ENCODE measurements around the gene TMEM236. TPM values are rescaled to one million over a fixed set of nuclear protein-coding genes. Genes with fewer than 3 reads are reported as not detected.

The TMEM236 gene
- polyA plus RNA-seq, 1 of the 3 experiments (the other 2 are of a cell fraction) = 0.02 TPM

DNA sequence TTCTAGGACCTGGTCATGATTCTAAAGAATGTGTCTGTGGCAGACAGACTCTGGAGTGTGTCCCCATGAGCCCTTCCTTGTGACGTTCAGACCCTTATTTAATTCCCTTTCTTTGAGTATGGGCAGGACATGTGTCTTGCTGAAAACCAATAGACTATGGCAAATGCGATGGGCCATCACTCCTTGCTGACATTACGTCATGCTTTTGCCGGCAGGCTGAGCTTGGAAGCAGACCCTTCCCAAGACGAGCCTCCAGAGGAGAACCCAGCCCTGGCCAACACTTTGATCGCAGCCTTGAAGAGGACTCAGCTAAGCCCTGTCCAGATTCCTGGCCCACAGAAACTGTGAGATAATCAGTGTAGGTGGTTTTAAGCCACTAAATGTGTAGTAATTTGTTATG lies 18.4 kb upstream of the TMEM236 start:
- H3K9ac ChIP-seq = no peak overlapping the region
- H3K9me2 ChIP-seq = no peaks in the 10 kb centered on the region
- ChIA-PET POLR2A (no interaction called here), CTCF (no interaction called here)
- H3K79me2 ChIP-seq (ENCODE audit: insufficient read depth) = no peaks in the 10 kb centered on the region
- H3K9me3 ChIP-seq = no peaks in the 10 kb centered on the region
- no peak overlapping the region for H3K27ac ChIP-seq (ENCODE audit: low read depth in 2 of 2, low read length in 1 of 2)
- H3K4me3 ChIP-seq (ENCODE audit: low read depth in 2 of 2, low read length in 1 of 2) = no peak overlapping the region
- H3K4me2 ChIP-seq = no peak overlapping the region
- H4K20me1 ChIP-seq (ENCODE audit: insufficient read depth) = no peaks in the 10 kb centered on the region
- no peaks in the 10 kb centered on the region for H3F3A ChIP-seq (replicated peaks; ENCODE audit: insufficient read depth)
- H3K27me3 ChIP-seq (ENCODE audit: insufficient read depth) = no peaks in the 10 kb centered on the region
- no peaks in the 10 kb centered on the region for H3K4me1 ChIP-seq (ENCODE audit: control insufficient read depth in 1 of 2, insufficient read depth in 2 of 2, low read depth in 1 of 2, low read length in 1 of 2)
- TF ChIP-seq, protein P1, sequence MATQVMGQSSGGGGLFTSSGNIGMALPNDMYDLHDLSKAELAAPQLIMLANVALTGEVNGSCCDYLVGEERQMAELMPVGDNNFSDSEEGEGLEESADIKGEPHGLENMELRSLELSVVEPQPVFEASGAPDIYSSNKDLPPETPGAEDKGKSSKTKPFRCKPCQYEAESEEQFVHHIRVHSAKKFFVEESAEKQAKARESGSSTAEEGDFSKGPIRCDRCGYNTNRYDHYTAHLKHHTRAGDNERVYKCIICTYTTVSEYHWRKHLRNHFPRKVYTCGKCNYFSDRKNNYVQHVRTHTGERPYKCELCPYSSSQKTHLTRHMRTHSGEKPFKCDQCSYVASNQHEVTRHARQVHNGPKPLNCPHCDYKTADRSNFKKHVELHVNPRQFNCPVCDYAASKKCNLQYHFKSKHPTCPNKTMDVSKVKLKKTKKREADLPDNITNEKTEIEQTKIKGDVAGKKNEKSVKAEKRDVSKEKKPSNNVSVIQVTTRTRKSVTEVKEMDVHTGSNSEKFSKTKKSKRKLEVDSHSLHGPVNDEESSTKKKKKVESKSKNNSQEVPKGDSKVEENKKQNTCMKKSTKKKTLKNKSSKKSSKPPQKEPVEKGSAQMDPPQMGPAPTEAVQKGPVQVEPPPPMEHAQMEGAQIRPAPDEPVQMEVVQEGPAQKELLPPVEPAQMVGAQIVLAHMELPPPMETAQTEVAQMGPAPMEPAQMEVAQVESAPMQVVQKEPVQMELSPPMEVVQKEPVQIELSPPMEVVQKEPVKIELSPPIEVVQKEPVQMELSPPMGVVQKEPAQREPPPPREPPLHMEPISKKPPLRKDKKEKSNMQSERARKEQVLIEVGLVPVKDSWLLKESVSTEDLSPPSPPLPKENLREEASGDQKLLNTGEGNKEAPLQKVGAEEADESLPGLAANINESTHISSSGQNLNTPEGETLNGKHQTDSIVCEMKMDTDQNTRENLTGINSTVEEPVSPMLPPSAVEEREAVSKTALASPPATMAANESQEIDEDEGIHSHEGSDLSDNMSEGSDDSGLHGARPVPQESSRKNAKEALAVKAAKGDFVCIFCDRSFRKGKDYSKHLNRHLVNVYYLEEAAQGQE (IDR thresholded peaks at IDR 0.05; ENCODE audit: low read depth, low read length) = no peak
- TF ChIP-seq FOXJ3 (CRISPR knock-in tag; IDR thresholded peaks at IDR 0.05) (no peak), YY1 (IDR thresholded peaks at IDR 0.05; ENCODE audit: low read depth) (no peak), RAD21 (IDR thresholded peaks at IDR 0.05; ENCODE audit: low read length) (no peak), NFIC (IDR thresholded peaks at IDR 0.05; ENCODE audit: borderline replicate concordance) (no peak), USF2 (IDR thresholded peaks at IDR 0.05; ENCODE audit: borderline replicate concordance, low read depth, low read length) (no peak)
- 90% methylated on average over 6 of the region's 6 CpGs for WGBS (ENCODE audit: low lambda C conversion rate)
- H2AFZ ChIP-seq (ENCODE audit: low read depth) = no peak overlapping the region
- no peak for DNase-seq
- no peaks in the 10 kb centered on the region for H3K36me3 ChIP-seq (replicated peaks in 1 of 2; ENCODE audit: control insufficient read depth in 1 of 2, insufficient read depth in 2 of 2, low read length in 1 of 2)

DNA sequence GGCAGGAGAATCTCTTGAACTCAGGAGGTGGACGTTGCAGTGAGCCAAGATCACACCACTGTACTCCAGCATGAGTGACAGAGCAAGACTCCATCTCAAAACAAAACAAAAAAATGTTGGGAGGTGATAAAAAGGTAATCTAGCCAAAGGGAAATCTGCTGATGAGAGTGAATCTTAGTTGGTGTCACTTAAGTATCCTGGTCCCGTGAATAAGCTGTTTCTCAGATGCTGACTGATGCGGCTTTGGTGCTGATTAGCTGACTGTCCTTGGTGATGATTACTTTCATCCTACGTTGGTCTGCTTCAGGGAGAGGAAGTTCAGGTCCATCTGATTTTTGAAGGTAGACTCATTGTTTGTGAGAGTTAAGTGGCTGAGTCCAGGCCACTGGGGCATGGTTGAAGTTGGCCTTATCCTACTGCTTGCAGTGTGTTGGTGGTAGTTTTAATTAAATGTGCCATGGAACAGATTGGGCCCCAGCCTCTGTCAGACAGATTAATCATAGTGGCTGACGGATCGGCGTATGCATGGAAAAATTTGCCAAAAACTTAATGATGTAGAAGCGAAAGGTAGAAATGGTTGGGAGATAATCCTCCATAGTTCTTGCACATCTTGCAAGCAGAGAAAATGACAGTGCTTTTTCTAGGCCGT lies 17.4 kb upstream of the TMEM236 start:
- ChIA-PET POLR2A (no interaction called here), CTCF (interaction anchor here (1.3 to 2.7 kb wide), 2 partner anchors 11 to 126 kb away, joined by 3 to 9 read pairs; no protein-coding TSS in a partner anchor)
- TF ChIP-seq POLR2AphosphoS5 (IDR thresholded peaks at IDR 0.05; ENCODE audit: low read depth, low read length) (no peak), NFIC (IDR thresholded peaks at IDR 0.05; ENCODE audit: borderline replicate concordance) (no peak), TEAD4 (IDR thresholded peaks at IDR 0.05; ENCODE audit: borderline replicate concordance, insufficient read depth) (no peak), USF2 (IDR thresholded peaks at IDR 0.05; ENCODE audit: borderline replicate concordance, low read depth, low read length) (no peak), YY1 (IDR thresholded peaks at IDR 0.05; ENCODE audit: low read depth) (no peak), SIN3A (IDR thresholded peaks at IDR 0.05; ENCODE audit: borderline replicate concordance, low read depth, low read length) (no peak)
- Histone ChIP-seq H3K4me1 (ENCODE audit: control insufficient read depth in 1 of 2, insufficient read depth in 2 of 2, low read depth in 1 of 2, low read length in 1 of 2) (no peaks in the 10 kb centered on the region), H3K27me3 (ENCODE audit: insufficient read depth) (no peaks in the 10 kb centered on the region), H3K4me3 (ENCODE audit: low read depth in 2 of 2, low read length in 1 of 2) (no peak overlapping the region), H4K20me1 (ENCODE audit: insufficient read depth) (no peaks in the 10 kb centered on the region), H2AFZ (ENCODE audit: low read depth) (no peak overlapping the region), H3K27ac (ENCODE audit: low read depth in 2 of 2, low read length in 1 of 2) (no peak overlapping the region), H3K4me2 (no peak overlapping the region), H3K9me2 (no peaks in the 10 kb centered on the region), H3K36me3 (replicated peaks in 1 of 2; ENCODE audit: control insufficient read depth in 1 of 2, insufficient read depth in 2 of 2, low read length in 1 of 2) (no peaks in the 10 kb centered on the region), H3K9ac (no peak overlapping the region), H3F3A (replicated peaks; ENCODE audit: insufficient read depth) (no peaks in the 10 kb centered on the region), H3K9me3 (no peaks in the 10 kb centered on the region), H3K79me2 (ENCODE audit: insufficient read depth) (no peaks in the 10 kb centered on the region)
- no peak for DNase-seq
- 94% methylated on average over 9 of the region's 9 CpGs for WGBS (ENCODE audit: low lambda C conversion rate)

Measured in SK-N-SH (cell line).